Stimulated activated CD8-positive, alpha-beta memory T cell treated with anti-CD3 and anti-CD28 coated beads, Interleukin-2, amount 100 ng/mL, for 48 hours (primary cell): ENCODE measurements around the gene CRB3.
"Not testable (repeated sequence)": the region's sequence is repeated elsewhere in the genome, so short reads cannot be mapped to it uniquely, and the experiment has no call there.

Experiments
- DNase-seq, 2 donors: peaks; one replicate each; pipeline ENCODE4 v3.0.0-alpha.2; 2020; ENCODE audit warnings: low read depth in 2 of 2

CRB3 gene

DNA sequence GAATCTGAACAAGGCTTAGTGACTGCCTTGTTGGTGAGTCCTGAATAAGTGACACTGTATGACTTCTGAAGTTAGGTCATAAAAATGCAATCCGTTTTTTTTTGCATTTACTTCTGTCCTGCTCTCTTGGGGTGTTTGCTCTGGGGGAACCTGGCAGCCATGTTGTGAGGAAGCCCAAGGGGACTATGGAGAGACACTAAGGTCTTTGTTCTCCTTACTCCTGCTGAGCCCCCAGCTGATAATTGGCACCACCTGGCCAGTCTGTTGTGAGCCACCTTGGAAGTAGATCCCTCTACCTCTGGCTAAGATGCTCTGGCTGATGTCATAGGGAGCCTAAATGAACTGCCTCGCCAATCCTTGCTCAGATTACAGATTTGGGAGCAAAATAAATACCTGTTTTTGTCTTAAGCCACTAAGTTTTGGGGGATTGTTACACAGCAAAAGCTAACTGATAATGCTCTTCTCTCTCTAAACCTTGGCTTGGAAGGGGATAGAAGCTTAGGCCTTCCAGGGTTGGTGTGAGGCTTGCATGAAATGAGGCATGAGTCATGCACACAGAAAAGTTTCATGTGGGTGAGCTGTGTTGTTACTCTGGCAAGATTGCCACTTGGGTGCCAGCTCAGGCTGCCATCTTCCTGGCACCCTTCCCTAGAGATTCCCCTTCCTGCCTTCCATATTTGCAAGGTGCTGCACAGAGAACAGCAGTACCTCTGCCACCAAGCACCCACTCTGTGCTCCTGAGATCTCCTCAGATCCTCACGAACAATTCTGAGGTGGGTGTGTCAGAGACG is 27.9 kb downstream of the CRB3 start:
- DNase-seq, result no peak

GRCh38 chr19:6494438-6495036 is 30.5 kb downstream of the CRB3 start:
- DNase-seq, result no peak

DNA sequence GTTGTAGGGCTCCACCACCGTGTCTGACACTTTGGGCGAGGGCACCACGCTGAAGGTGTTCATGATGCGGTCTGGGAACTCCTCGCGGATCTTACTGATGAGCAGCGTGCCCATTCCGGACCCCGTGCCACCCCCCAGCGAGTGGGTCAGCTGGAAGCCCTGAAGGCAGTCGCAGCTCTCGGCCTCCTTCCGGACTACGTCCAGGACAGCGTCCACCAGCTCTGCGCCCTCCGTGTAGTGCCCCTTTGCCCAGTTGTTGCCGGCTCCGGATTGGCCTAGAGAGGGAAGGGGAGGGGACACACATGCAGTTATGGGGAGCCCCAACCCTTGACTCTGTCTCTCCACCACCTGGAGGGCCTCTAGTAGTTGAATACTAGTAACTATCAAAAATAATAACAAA is 31.9 kb downstream of the CRB3 start:
- no peak for DNase-seq

GRCh38 chr19:6498294-6499036 is 34.4 kb downstream of the CRB3 start:
- no peak for DNase-seq

- no peak for DNase-seq
These were observed 35.1 kb downstream of the CRB3 start for GRCh38 chr19:6499052-6499790.

- DNase-seq, result no peak
These were observed 37.0 kb downstream of the CRB3 start for GRCh38 chr19:6500837-6501739.

DNA sequence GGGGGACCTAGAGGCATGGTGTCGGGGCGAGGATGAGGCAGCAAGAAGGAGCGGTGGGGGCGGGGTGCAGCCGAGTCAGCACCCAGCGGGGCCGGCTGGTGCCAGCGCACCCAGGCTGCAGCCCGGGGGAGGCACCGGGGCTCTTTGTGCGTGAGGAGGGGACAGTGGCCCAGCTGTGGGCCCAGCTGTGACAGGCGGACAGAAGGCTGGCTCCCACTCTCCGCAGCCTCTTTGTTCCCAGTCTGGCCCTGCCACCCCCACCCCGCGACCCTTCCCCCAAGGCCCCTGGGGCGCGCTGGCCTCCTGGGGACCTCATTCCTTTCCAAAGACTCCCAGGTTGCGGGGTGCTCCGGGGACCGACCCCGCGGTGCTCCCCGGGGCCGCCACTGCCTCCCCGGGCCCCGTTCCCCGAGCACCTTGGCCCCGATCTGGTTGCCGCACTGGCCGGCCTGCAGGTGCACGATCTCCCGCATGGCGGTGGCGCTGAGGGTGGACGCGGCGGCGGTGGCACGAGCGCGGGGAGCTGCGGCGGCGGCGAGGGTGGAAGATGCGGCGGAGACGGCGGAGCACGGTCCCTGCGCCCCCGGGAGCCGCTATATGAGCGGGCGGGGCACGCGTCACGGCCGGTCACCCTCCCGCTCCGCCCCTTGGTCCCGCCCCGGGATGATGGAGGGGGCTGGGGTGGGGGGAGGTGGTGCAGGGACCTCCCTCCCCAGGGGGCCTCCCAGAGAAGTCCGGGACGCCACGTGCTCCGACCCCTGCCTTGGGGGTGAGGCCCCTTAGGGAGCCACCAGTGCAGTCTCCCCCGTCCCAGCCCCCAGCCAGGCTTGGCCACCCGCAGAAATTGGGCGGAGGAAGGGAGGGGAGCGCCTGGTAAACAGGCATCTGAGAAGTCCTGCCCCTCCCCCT is 37.9 kb downstream of the CRB3 start, which contains the start of gene TUBB4A:
Gene TUBB4A (minus strand): TSS at position 570 of the 909 bp plus-strand sequence. CDS start 97 bp downstream, at position 473.
- peak in 1 of 2 donors; percentile 34 for DNase-seq

- DNase-seq, result no peak
These were observed 39.5 kb downstream of the CRB3 start for GRCh38 chr19:6503407-6504201.

- not testable (repeated sequence) for DNase-seq
These were observed 44.1 kb downstream of the CRB3 start for GRCh38 chr19:6508028-6508771.

- no peak for DNase-seq
These were observed 45.3 kb downstream of the CRB3 start for GRCh38 chr19:6509118-6509971.

GRCh38 chr19:6510618-6511017 is 46.5 kb downstream of the CRB3 start:
- DNase-seq, result no peak

- no peak for DNase-seq
These were observed 50.0 kb downstream of the CRB3 start for GRCh38 chr19:6514089-6514488.

- no peak for DNase-seq
These were observed 51.0 kb downstream of the CRB3 start for GRCh38 chr19:6514926-6515544.

DNA sequence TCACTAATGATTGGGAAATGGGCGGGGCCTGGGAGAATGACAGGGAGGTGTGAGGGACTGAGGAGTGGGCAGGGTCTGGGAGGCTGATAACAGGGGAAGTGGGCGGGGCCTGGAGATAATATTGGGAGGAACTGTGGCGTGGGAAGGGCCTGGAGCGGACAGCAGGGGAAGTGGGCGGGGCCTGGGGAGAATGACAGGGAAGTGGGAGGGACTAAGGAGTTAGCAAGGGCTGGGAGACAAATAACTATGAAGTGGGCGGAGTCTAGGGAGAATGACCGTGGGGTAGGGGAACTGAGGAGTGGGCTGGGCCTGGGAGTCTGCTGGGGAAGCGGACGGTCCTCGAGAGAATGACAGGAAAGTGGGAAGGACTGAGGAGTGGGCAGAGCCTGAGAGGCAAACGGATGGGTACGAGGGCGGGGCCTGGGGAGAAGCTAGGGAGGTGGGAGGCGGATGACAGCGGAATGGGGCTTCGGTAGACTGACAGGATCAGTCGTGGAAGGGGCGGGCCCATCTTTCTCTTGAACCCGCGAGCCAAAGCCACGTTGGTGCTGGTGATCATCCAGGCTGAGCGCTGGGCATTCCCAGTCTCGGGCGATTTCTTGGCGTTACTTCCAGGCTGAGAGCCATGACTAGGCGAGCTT is 52.1 kb downstream of the CRB3 start:
- DNase-seq, result peak; percentile 66 to 78
